Limb (tissue), 2 donors: ENCODE results near the gene EN2.

Experiments used
- DNase-seq, 2 donors: peaks; one replicate each; pipeline ENCODE4 v3.0.0-alpha.2; 2016; ENCODE audit errors: extremely low spot score in 2 of 2

Gene EN2

GRCh38 chr7:155463114-155463811 is 5.3 kb downstream of the EN2 start:
- peak in 1 of 2 donors; percentile 26 for DNase-seq

DNA sequence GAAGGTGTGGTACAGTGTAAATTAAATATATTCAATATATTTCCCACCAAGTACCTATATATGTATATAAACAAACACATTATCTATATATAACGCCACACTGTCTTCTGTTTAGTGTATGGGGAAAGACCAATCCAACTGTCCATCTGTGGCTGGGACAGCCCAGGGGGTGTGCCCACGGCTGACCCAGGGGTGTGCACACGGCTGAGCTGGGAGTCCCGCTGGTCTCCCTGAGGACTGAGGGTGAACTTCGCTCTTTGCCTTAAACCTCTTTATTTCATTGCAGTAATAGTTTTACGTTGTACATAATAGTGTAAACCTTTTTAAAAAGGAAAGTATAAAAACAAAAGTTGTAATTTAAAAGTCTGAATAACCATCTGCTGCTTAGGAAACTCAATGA is 6.3 kb downstream of the EN2 start:
- DNase-seq: no peak

DNA sequence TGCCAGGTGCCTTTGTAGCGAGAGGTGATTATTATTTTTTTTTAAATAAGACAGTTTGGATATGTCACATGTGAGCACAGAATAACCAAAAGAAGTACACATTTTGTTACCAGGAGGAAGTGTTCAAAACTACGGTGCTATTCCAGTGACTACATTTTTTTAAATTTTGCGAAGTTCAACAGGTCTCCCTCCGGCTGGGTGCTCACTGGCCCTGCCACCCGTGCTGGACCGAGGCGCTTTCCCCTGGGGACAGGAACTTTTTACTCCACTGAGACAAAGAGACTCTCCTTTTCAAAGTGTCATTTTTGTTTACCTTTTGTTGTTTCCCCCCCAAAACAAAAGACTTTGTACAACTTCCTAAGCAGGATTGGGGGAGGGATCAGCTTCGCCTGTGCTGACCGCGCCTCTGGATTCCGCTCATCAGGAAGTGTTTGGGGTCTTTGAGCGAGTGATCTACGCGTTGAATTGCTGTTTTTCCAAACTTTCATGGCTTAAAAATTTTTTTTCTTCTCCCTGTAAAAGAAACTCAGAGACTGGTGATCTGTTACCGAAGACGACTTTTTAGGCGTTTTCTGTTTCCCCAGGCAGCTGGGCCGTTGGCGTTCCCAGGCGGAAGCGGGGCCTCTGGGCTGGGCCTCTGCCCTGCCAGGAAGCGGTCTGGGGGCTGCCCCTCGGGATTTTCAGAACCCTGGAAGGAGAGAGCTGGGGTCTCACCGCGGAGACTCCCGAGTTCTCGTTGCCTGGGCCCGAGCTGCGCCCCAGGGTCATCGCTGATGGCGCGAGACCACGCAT is 7.2 kb downstream of the EN2 start:
- no peak for DNase-seq

DNA sequence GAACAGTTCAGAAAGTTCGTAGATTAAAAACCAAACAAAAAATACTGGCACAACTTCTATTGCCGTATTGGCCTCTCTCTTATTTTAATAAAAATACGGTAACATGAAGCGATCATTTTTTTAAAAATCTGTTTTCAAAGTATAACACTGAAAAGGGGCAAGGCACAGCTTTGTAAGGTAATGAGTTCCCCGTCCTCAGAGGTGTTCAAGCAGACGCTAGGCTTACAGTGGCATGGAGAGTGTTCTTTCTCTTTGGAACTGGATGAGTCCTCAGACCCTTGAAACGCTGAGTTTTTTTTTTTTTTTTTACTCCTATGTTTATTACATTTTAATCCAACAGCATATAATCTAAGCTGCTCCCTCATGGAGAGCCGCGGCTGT is 7.8 kb downstream of the EN2 start:
- DNase-seq: no peak

- DNase-seq: peak in 1 of 2 donors; percentile 51
These were observed 8.3 kb downstream of the EN2 start for GRCh38 chr7:155466142-155466813.

DNA sequence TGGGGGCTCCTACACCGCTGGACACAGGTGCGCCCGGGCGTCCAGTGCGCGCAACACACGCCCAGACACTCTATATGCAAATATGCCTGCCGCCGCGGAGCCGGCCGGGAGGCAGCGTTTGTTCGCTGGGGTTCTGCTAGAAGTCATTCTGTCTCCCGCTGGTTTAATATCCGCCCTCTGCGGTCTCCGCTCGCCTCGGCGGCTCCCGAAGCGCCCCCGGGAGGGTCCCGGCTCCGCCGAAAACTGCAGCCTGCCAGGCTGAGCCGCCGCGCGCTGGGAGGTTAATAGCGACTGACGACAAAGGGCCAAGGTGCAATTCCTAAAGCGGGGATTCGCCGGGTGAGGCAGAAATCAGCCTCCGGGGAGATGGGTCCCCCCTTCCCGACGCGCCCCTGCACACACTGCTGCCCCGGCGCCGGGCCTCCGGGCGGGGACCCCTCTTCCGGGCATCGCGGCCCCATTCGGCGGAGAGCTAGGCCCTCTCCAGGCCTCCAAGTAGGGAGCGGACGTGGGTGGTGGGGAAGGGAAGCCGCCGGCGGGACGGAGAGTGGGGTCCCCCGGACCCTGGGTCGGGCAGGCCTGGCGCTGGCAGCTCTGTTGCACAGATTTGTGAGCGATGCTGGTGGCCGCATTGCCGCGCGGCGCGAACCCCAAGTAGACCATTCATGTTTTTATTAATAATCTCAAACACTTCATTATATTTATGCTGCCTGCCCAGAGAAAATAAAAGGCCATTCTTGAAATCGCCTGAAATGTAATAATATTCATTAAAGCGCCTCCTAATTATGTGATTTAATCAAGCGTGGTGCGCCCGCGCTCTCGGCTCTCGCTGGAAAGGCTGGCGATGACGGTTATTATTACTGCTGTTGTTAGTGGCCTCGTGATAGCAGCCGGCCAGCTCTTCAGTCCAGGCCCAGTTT is 9.1 kb downstream of the EN2 start:
- DNase-seq: peak in 1 of 2 donors; percentile 72

DNA sequence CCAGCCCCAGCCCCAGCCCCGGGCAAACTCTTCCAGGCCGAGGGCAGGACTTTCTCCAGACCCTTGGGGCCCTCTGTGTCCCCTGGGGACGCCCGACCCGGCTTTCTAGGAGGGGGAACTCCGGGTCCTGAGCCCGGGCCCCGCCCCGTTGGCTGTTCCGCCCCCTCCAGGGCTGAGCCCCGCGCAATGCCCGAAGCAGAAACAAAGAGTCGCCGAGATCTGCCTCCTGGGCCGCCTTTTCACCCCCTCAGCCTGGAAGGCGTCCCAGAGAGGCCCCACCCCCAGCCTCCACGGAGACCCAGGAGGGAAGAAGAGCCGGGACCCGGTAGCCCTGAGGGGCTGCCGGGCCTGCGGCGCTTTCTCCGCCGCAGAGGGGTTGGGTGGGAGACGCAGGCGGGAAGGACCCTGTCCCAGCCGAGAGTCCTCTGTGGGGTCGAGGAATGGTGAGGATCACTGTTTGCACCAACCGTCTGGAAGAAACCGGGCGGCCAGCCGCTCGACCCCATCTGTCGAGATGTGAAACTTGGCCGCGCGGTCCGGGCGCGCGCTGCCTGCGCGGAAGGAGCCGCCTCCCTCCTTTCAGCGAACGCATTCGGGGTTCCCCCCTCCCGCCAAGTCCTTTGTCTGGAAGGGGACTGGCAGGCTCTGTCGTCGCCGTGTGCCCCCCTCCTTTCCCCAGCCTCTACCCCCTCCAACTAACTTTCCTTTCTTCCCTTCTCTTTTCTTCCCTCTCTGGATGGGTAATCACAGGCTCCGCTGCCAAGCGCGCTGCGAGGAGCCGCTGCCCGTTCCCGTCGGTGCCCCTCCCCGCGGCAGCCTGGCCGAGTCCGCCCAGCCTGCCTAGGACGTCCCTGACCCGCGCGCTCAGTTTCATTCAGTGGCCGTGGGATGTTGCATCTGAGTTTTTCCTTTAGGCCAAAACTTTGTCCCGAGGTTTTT is 10.2 kb downstream of the EN2 start:
- DNase-seq: peak in 1 of 2 donors; percentile 53

DNA sequence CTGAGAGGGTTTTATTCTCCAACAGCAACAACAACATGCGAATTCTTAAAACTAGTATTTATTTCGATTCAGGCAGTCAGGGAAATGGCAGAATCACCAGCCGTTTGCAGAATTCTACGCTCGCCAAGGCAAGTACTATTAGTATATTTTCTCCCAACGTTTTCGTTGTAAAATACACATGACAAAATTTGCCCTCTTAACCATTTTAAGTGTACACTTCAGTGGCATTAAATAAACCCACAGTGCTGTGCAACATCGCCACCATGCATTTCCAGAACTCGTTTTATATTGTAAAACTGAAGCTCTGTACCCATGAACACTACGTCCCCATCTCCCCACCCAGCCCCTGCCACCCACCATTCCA is 10.8 kb downstream of the EN2 start:
- no peak for DNase-seq

DNA sequence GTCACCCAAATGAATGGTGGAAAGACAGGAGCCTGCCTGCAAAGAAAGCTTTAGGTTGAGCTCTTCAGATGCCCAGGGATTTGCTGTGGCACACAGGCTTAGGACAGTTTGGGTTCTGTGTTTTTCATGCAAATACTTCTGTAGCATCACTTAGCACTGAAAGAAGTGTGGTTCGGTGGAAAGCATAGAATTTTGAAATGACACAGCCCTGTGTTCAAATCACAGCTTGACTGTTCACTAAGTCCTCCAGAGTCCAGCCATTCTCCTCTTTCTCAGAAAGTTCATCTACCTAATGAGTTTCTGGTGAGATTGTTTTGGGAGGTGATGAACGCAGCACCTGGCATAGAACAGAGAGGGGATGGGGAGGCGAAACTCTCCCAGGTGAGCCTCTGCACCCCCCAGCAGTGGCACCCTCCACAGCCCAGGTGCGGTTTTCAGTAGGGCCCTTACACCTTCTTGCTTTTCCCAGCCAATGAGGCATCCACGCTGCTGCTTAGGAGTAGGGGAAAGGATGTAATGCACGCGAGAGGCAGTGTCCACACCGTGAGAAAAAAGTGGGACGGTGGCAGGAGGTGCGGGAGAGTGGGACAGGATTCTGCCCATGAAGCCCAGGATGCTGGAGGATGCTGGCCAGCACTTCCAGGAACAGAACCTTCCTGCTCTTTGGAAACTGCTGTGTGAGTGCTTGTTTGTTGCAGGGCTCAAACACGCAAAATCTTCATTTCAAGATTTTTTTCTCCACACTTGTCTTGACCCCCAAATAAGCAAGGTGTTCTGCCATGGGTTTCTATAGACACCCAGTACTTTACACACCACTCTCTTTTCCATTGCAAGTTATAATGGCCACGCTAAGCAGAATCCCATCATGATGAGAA is 11.6 kb downstream of the EN2 start:
- DNase-seq: peak in 1 of 2 donors; percentile 21

DNA sequence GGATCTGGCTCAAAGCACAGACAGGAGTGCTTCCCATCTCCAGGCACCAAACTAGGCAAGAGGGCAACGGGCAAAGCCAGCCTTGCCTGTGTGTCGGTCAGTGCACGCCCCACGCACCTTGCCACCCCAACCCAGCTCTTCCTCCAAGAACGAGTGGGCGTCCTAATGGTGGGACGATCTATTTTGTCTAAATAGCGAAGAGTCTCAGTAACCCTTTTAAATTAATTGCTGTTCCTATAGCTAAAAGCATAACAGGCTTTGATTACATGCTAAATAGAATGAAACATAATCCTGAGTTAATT is 12.2 kb downstream of the EN2 start:
- no peak for DNase-seq

GRCh38 chr7:155470686-155471638 is 13.0 kb downstream of the EN2 start:
- peak in 1 of 2 donors; percentile 26 for DNase-seq

DNA sequence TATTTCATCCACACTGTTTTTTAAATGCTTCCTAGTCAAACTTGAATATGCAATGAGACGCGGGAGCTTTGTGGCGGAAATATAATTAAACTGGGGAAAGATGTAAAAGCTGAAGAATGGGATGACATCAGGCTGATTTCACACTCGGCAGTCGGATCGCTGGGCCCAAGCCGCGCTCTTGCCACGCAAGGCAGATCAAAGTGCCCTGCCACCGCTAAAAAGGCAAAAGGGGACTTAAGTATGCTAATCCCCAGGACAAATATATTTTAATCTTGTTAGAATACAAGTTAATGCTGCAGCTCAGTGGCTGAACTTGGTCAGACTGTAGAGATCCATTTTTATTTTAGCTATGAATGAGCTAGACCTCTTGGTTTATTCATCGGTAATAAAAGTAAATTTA is 13.8 kb downstream of the EN2 start:
- no peak for DNase-seq

- no peak for DNase-seq
These were observed 19.5 kb downstream of the EN2 start for GRCh38 chr7:155477476-155477875.

- DNase-seq: no peak
These were observed 23.8 kb downstream of the EN2 start for GRCh38 chr7:155481764-155482163.

GRCh38 chr7:155482511-155483183 is 24.7 kb downstream of the EN2 start:
- no peak for DNase-seq

GRCh38 chr7:155483245-155483644 is 25.3 kb downstream of the EN2 start:
- no peak for DNase-seq

DNA sequence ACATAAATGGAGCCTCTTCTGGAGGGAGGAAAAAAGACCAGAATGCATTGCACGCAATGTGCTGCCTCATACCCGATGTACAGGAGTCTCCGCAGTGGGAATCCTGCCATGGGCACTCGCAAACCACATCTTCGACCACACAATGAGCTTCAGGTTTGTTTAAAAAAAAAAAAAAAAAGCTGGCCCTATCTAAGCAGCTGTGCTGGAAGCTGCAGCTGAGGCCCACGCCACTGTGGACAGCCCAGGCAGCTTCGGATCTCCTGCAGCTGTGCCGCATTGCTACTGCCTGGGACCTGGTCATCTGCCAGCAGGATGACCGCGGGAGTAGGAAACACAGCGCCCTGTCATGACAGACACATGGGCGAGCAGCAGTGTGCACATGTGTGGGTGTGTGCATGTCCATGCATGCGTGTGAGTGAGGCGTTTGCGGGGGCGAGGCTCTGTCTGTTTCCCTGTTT is 26.0 kb downstream of the EN2 start:
- DNase-seq: peak in 1 of 2 donors; percentile 35
